WTC11 (cell line): ENCODE measurements around the gene ESYT2. TPM values are rescaled to one million over a fixed set of nuclear protein-coding genes. Genes with fewer than 3 reads are reported as not detected.

Source experiments
- ATAC-seq: fragments of 200-7000 bp; cut with Tn5 transposase; 2 replicates; pipeline ENCODE4 v1.10.0; 2021; ENCODE audit warnings: mild to moderate bottlenecking, moderate library complexity
- CTCF ChIA-PET: fragments of 300-600 bp; sonication (Branson Sonifier 250); formaldehyde crosslinking; loops from one replicate; lab custom pipeline; 2021; ENCODE audit warnings: antibody characterized with exemption; lab: Charles Lee
- POLR2A ChIA-PET: fragments of 350-600 bp; sonication (Branson Sonifier 250); formaldehyde crosslinking; loops from one replicate; lab custom pipeline; 2021; ENCODE audit warnings: antibody characterized with exemption; lab: Charles Lee
- DNase-seq: peaks from one replicate; pipeline ENCODE4 v3.0.0; 2021; ENCODE audit warnings: low spot score
- H3K27ac Mint-ChIP-seq: 2 replicates; pipeline ENCODE4 v1.8.0; 2021; ENCODE audit warnings: mixed read lengths
- H3K27me3 Mint-ChIP-seq: 2 replicates; pipeline ENCODE4 v1.8.0; 2021; ENCODE audit warnings: low read depth, mild to moderate bottlenecking, moderate library complexity, mixed read lengths
- H3K36me3 Mint-ChIP-seq: 2 replicates; pipeline ENCODE4 v1.8.0; 2021; ENCODE audit warnings: mixed read lengths
- H3K4me1 Mint-ChIP-seq: 2 replicates; pipeline ENCODE4 v1.8.0; 2022; ENCODE audit warnings: mixed read lengths
- H3K4me3 Mint-ChIP-seq: 2 replicates; pipeline ENCODE4 v1.8.0; 2021; ENCODE audit warnings: mild to moderate bottlenecking, moderate library complexity, mixed read lengths
- H3K9me3 Mint-ChIP-seq: 2 replicates; pipeline ENCODE4 v1.8.0; 2021; ENCODE audit warnings: mixed read lengths
- ATF1 ChIP-seq: sonication (generic); formaldehyde crosslinking; IDR thresholded peaks from 2 replicates; pipeline ENCODE4 v1.8.1; 2023; ENCODE audit warnings: mild to moderate bottlenecking, moderate library complexity, missing genetic modification reagents
- CREB1 ChIP-seq: sonication (generic); formaldehyde crosslinking; IDR thresholded peaks from 2 replicates; pipeline ENCODE4 v1.8.0; 2023; ENCODE audit warnings: mild to moderate bottlenecking, missing genetic modification reagents
- FOXJ3 ChIP-seq: sonication (generic); formaldehyde crosslinking; IDR thresholded peaks from 2 replicates; pipeline ENCODE4 v1.9.0; 2021; ENCODE audit warnings: missing genetic modification reagents, mild to moderate bottlenecking, borderline replicate concordance
- FOXK1 ChIP-seq: sonication (generic); formaldehyde crosslinking; IDR thresholded peaks from 2 replicates; pipeline ENCODE4 v1.8.0; 2022; ENCODE audit warnings: mild to moderate bottlenecking, moderate library complexity, missing genetic modification reagents
- KAT7 ChIP-seq: sonication (generic); formaldehyde crosslinking; IDR thresholded peaks from 2 replicates; pipeline ENCODE4 v1.8.1; 2023; ENCODE audit warnings: missing genetic modification reagents, mild to moderate bottlenecking, borderline replicate concordance
- MYBL2 ChIP-seq: sonication (generic); formaldehyde crosslinking; IDR thresholded peaks from 2 replicates; pipeline ENCODE4 v1.8.1; 2023; ENCODE audit warnings: mild to moderate bottlenecking, moderate library complexity, missing genetic modification reagents
- PRRX2 ChIP-seq: fragments of 250-450 bp; sonication (Bioruptor Pico); IDR thresholded peaks from 2 replicates; pipeline ENCODE4 v1.8.0; 2021; ENCODE audit warnings: mild to moderate bottlenecking
- RELA ChIP-seq: sonication (generic); formaldehyde crosslinking; IDR thresholded peaks from 2 replicates; pipeline ENCODE4 v1.8.1; 2022; ENCODE audit warnings: missing genetic modification reagents, mild to moderate bottlenecking, borderline replicate concordance
- TCF7 ChIP-seq: sonication (generic); formaldehyde crosslinking; IDR thresholded peaks from 2 replicates; pipeline ENCODE4 v1.8.0; 2022; ENCODE audit warnings: mild to moderate bottlenecking, low read depth, missing genetic modification reagents, moderate library complexity
- TEAD1 ChIP-seq: sonication (generic); formaldehyde crosslinking; IDR thresholded peaks from 2 replicates; pipeline ENCODE4 v1.8.0; 2022; ENCODE audit warnings: mild to moderate bottlenecking, missing genetic modification reagents
- TEAD4 ChIP-seq: sonication (generic); formaldehyde crosslinking; IDR thresholded peaks from 2 replicates; pipeline ENCODE4 v1.8.0; 2022; ENCODE audit warnings: mild to moderate bottlenecking, missing genetic modification reagents
- ZNF671 ChIP-seq: fragments of 250-450 bp; sonication (Bioruptor Pico); IDR thresholded peaks from 2 replicates; pipeline ENCODE4 v1.8.0; 2021; ENCODE audit warnings: mild to moderate bottlenecking
- total RNA-seq: library from RNA; stranded (reverse); gene quantifications from 3 replicates; pipeline ENCODE4 v1.2.3, GENCODE V29; 2021
- TF ChIP-seq, protein P1 (sequence below): sonication (generic); formaldehyde crosslinking; IDR thresholded peaks from 2 replicates; pipeline ENCODE4 v1.8.0; 2023; ENCODE audit warnings: mild to moderate bottlenecking, missing genetic modification reagents
- TF ChIP-seq, protein P2 (sequence below): sonication (generic); formaldehyde crosslinking; IDR thresholded peaks from 2 replicates; pipeline ENCODE4 v1.8.1; 2022; ENCODE audit warnings: mild to moderate bottlenecking, moderate library complexity, missing genetic modification reagents
- TF ChIP-seq, protein P3 (sequence below): sonication (generic); formaldehyde crosslinking; IDR thresholded peaks from 2 replicates; pipeline ENCODE4 v1.8.0; 2022; ENCODE audit warnings: mild to moderate bottlenecking, missing genetic modification reagents
- TF ChIP-seq, protein P4 (sequence below): fragments of 250-450 bp; sonication (Bioruptor Pico); IDR thresholded peaks from 2 replicates; pipeline ENCODE4 v1.9.0; 2021; ENCODE audit warnings: mild to moderate bottlenecking
- TF ChIP-seq, protein P5 (sequence below): sonication (generic); formaldehyde crosslinking; IDR thresholded peaks from 2 replicates; pipeline ENCODE4 v1.8.0; 2022; ENCODE audit warnings: mild to moderate bottlenecking, missing genetic modification reagents
- TF ChIP-seq, protein P6 (sequence below): sonication (generic); formaldehyde crosslinking; IDR thresholded peaks from 2 replicates; pipeline ENCODE4 v1.8.1; 2023; ENCODE audit warnings: mild to moderate bottlenecking, missing genetic modification reagents
- TF ChIP-seq, protein P7 (sequence below): fragments of 250-450 bp; sonication (Bioruptor Pico); IDR thresholded peaks from 2 replicates; pipeline ENCODE4 v1.8.0; 2021; ENCODE audit warnings: mild to moderate bottlenecking

ESYT2 gene
- total RNA-seq, 1 experiment from 2014 or later: 45.1 TPM

DNA sequence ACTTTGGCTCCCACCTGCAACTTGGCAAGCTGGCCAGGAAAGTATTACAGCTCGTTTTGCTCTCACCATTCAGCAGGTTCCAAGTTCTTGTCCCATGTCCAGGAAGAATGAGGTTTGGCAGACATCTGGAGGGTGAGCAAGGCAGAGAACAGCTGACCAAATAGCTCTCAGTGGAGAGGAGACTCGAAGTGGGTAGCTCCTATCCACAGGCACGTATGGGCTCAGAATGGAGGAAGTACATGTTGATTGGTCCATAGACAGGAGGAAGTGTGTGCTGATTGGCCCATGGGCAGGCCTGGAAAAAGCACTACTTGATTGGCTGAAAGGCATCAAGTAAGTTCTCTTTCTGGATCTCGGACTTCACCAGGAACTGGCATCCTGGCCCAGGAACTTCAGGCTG, 121.7 kb downstream of the ESYT2 start:
- CTCF ChIA-PET: interaction anchor here (1.8 kb wide), 1 partner anchor 26 kb away, joined by 7 read pairs; no protein-coding TSS in a partner anchor

DNA sequence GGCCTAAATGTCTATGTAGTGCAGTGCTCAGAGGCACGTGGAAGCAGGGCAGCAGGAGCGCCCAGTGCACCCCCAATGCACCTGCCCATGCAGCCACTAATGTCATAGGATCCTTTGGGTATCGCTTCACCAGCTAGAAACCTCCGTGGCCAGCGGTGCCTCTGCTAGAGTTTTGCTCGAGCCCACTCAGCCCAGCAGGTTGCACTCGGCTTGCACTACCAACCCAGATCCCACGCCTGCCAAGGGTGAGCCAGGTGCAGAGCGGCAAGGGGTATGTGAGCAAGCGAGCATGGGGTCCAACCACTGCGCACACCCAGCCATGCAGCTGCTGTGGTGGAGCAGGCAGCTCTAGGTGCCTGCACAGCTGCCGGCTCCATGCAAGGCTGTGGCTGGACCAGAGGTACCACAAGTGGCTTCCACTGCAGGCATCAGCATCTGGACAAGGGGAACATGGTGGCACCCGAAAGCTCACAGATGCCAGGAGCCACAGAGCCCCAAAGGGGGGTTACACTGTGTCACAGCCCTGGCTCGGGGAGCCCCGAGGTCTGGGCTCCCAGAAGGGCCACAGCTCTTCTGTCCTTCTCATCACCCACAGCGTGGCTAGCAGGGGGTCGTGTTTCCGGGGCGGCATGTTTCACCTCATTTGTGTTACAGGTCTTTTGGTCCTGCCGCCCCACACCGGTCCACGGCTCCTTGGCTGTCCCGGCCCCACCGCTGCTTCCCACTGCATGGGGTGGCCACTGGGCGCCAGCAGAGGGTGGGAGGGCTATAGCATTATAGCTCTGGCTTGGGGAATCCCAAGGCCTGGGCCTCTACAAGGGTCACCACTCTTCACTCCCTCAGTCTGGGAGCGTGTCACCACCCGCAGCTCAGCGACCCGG, 122.4 kb downstream of the ESYT2 start:
- TF ChIP-seq, protein P1, sequence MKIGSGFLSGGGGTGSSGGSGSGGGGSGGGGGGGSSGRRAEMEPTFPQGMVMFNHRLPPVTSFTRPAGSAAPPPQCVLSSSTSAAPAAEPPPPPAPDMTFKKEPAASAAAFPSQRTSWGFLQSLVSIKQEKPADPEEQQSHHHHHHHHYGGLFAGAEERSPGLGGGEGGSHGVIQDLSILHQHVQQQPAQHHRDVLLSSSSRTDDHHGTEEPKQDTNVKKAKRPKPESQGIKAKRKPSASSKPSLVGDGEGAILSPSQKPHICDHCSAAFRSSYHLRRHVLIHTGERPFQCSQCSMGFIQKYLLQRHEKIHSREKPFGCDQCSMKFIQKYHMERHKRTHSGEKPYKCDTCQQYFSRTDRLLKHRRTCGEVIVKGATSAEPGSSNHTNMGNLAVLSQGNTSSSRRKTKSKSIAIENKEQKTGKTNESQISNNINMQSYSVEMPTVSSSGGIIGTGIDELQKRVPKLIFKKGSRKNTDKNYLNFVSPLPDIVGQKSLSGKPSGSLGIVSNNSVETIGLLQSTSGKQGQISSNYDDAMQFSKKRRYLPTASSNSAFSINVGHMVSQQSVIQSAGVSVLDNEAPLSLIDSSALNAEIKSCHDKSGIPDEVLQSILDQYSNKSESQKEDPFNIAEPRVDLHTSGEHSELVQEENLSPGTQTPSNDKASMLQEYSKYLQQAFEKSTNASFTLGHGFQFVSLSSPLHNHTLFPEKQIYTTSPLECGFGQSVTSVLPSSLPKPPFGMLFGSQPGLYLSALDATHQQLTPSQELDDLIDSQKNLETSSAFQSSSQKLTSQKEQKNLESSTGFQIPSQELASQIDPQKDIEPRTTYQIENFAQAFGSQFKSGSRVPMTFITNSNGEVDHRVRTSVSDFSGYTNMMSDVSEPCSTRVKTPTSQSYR: no peak
- 0 out of 2 replicates have a peak, but pooled peaks have one; percentile 9 for TF ChIP-seq TCF7
- DNase-seq (no peak), ATAC-seq (no peak)
- Mint-ChIP-seq H3K36me3 (peaks cover 9% of the 10 kb centered on the region), H3K9me3 (peaks cover 15% of the 10 kb centered on the region), H3K4me3 (no peak overlapping the region; the same call in 1 of the 2 replicates), H3K4me1 (peaks cover 29% of the 10 kb centered on the region), H3K27me3 (no peaks in the 10 kb centered on the region), H3K27ac (no peak overlapping the region)
- CTCF ChIA-PET: interaction anchor here (1.8 kb wide), 1 partner anchor 26 kb away, joined by 7 read pairs; no protein-coding TSS in a partner anchor
- POLR2A ChIA-PET: no interaction called here

More for the DNA sequence above, 121.7 kb downstream of the ESYT2 start:
- POLR2A ChIA-PET: no interaction called here
- TF ChIP-seq PRRX2 (CRISPR knock-in tag) (no peak), CREB1 (CRISPR knock-in tag) (no peak), FOXJ3 (CRISPR knock-in tag) (no peak), KAT7 (CRISPR knock-in tag) (no peak), TEAD1 (CRISPR knock-in tag) (no peak), ATF1 (CRISPR knock-in tag) (no peak)
- TF ChIP-seq, protein P2, sequence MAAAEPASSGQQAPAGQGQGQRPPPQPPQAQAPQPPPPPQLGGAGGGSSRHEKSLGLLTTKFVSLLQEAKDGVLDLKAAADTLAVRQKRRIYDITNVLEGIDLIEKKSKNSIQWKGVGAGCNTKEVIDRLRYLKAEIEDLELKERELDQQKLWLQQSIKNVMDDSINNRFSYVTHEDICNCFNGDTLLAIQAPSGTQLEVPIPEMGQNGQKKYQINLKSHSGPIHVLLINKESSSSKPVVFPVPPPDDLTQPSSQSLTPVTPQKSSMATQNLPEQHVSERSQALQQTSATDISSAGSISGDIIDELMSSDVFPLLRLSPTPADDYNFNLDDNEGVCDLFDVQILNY (CRISPR knock-in tag): no peak
- TF ChIP-seq, protein P3, sequence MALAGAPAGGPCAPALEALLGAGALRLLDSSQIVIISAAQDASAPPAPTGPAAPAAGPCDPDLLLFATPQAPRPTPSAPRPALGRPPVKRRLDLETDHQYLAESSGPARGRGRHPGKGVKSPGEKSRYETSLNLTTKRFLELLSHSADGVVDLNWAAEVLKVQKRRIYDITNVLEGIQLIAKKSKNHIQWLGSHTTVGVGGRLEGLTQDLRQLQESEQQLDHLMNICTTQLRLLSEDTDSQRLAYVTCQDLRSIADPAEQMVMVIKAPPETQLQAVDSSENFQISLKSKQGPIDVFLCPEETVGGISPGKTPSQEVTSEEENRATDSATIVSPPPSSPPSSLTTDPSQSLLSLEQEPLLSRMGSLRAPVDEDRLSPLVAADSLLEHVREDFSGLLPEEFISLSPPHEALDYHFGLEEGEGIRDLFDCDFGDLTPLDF (CRISPR knock-in tag): no peak
- TF ChIP-seq, protein P4, sequence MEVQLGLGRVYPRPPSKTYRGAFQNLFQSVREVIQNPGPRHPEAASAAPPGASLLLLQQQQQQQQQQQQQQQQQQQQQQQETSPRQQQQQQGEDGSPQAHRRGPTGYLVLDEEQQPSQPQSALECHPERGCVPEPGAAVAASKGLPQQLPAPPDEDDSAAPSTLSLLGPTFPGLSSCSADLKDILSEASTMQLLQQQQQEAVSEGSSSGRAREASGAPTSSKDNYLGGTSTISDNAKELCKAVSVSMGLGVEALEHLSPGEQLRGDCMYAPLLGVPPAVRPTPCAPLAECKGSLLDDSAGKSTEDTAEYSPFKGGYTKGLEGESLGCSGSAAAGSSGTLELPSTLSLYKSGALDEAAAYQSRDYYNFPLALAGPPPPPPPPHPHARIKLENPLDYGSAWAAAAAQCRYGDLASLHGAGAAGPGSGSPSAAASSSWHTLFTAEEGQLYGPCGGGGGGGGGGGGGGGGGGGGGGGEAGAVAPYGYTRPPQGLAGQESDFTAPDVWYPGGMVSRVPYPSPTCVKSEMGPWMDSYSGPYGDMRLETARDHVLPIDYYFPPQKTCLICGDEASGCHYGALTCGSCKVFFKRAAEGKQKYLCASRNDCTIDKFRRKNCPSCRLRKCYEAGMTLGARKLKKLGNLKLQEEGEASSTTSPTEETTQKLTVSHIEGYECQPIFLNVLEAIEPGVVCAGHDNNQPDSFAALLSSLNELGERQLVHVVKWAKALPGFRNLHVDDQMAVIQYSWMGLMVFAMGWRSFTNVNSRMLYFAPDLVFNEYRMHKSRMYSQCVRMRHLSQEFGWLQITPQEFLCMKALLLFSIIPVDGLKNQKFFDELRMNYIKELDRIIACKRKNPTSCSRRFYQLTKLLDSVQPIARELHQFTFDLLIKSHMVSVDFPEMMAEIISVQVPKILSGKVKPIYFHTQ: no peak
- no peak overlapping the region for H3K27ac Mint-ChIP-seq
- DNase-seq (no peak), ATAC-seq (no peak)
- H3K27me3 Mint-ChIP-seq: no peaks in the 10 kb centered on the region
- H3K4me1 Mint-ChIP-seq: peaks cover 22% of the 10 kb centered on the region
- no peak overlapping the region for H3K4me3 Mint-ChIP-seq
- peaks cover 15% of the 10 kb centered on the region for H3K9me3 Mint-ChIP-seq
- peaks cover 9% of the 10 kb centered on the region for H3K36me3 Mint-ChIP-seq

DNA sequence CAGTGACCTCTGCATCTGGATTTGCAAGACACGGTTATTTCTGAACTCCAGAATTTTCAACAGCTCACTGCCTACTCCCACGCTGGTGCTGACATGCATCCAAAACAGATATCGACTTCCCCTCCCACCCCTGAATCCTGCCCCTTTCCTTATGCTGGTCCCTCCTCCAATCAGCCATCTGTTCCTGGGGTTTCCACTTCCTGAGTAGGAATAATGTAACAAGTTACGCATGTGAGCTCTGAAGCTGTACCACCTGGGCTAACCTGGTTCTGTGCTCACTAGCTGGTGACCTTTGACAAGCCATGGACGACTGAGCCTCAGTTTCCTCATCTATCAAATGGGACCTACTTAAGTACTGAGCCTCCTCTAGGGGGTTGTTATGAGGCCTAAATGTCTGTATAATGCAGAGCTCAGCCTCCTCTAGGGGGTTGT, 123.0 kb downstream of the ESYT2 start:
- Mint-ChIP-seq H3K9me3 (peaks cover 15% of the 10 kb centered on the region), H3K27ac (peak overlapping the region; percentile 46; the same call in 1 of the 2 replicates), H3K4me3 (peak overlapping the region; percentile 72), H3K27me3 (no peaks in the 10 kb centered on the region), H3K36me3 (peaks cover 14% of the 10 kb centered on the region), H3K4me1 (peaks cover 35% of the 10 kb centered on the region)
- ATAC-seq: no peak
- no peak for DNase-seq
- ChIA-PET POLR2A (no interaction called here), CTCF (interaction anchor here (1.8 kb wide), 1 partner anchor 27 kb away, joined by 7 read pairs; no protein-coding TSS in a partner anchor)
- TF ChIP-seq FOXK1 (CRISPR knock-in tag) (no peak), TEAD4 (CRISPR knock-in tag) (no peak), ZNF671 (CRISPR knock-in tag) (no peak), RELA (CRISPR knock-in tag) (no peak), MYBL2 (CRISPR knock-in tag) (no peak)
- TF ChIP-seq, protein P5, sequence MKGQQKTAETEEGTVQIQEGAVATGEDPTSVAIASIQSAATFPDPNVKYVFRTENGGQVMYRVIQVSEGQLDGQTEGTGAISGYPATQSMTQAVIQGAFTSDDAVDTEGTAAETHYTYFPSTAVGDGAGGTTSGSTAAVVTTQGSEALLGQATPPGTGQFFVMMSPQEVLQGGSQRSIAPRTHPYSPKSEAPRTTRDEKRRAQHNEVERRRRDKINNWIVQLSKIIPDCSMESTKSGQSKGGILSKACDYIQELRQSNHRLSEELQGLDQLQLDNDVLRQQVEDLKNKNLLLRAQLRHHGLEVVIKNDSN (CRISPR knock-in tag): no peak
- TF ChIP-seq, protein P6, sequence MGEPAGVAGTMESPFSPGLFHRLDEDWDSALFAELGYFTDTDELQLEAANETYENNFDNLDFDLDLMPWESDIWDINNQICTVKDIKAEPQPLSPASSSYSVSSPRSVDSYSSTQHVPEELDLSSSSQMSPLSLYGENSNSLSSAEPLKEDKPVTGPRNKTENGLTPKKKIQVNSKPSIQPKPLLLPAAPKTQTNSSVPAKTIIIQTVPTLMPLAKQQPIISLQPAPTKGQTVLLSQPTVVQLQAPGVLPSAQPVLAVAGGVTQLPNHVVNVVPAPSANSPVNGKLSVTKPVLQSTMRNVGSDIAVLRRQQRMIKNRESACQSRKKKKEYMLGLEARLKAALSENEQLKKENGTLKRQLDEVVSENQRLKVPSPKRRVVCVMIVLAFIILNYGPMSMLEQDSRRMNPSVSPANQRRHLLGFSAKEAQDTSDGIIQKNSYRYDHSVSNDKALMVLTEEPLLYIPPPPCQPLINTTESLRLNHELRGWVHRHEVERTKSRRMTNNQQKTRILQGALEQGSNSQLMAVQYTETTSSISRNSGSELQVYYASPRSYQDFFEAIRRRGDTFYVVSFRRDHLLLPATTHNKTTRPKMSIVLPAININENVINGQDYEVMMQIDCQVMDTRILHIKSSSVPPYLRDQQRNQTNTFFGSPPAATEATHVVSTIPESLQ (CRISPR knock-in tag): no peak
- TF ChIP-seq, protein P7, sequence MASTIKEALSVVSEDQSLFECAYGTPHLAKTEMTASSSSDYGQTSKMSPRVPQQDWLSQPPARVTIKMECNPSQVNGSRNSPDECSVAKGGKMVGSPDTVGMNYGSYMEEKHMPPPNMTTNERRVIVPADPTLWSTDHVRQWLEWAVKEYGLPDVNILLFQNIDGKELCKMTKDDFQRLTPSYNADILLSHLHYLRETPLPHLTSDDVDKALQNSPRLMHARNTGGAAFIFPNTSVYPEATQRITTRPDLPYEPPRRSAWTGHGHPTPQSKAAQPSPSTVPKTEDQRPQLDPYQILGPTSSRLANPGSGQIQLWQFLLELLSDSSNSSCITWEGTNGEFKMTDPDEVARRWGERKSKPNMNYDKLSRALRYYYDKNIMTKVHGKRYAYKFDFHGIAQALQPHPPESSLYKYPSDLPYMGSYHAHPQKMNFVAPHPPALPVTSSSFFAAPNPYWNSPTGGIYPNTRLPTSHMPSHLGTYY (CRISPR knock-in tag): no peak
